Measurements from ENCODE around the gene JTB. TPM values are rescaled to one million over a fixed set of nuclear protein-coding genes. Genes with fewer than 3 reads are reported as not detected.

Gene JTB
- total and polyA plus RNA-seq, 12 donors: 49.4 to 225 (median 66.1) TPM

DNA sequence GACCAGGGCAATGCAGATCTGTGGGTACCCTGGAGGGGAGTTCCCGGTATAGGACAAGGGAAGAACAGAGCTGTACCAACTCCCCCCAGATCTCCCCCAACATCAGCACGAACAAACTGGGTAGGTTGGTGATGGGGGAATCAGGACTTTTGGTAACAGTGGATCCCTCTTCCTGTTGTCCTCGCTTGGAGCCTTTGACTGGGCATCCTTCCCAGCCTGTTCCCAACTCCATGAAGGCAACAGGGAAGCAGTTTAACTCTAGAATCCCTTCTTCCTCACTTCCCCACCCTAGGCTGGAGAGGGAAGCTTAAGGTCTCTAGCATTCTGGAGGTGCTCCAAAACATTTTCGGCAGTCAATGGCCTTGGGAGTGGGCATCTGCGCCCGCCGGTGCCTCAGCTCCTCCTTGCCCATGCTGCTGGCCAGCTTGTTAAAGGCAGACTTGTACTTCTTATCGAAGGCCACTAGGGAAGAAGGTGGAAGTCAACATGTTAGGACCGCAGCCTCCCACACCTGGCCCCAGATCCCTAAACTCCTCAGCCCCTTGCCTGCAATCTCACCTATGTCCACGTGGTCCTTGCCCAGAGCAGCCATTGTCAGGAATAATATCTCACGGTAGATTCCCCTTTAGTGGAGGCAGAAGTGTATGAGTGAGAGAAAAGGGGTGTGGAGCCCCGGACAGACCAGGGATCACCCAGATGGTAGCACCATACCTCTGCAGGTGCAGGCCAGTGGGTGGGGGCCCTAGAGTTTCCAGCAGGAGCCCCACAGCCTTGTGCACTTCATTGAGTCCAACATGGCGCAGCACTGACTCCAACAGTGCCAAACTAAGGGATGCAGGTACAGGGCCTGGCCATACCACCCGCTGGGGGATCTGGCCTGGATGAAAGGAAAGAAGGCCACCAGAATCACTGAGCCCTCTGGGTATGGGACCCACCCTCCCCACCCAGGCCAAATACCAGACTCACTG is 47.2 kb downstream of the JTB start:
- no peak for DNase-seq
- Histone ChIP-seq H3K4me1 (peaks cover 0 to 15% (median 5%) of the 10 kb centered on the region in 9 donors), H3K27me3 (no peaks in the 10 kb centered on the region), H3K36me3 (peaks cover 0 to 64% (median 40%) of the 10 kb centered on the region in 9 donors), H3K9me3 (no peaks in the 10 kb centered on the region), H3K4me3 (no peak overlapping the region), H3K27ac (no peak overlapping the region)
- TF ChIP-seq, protein P1, sequence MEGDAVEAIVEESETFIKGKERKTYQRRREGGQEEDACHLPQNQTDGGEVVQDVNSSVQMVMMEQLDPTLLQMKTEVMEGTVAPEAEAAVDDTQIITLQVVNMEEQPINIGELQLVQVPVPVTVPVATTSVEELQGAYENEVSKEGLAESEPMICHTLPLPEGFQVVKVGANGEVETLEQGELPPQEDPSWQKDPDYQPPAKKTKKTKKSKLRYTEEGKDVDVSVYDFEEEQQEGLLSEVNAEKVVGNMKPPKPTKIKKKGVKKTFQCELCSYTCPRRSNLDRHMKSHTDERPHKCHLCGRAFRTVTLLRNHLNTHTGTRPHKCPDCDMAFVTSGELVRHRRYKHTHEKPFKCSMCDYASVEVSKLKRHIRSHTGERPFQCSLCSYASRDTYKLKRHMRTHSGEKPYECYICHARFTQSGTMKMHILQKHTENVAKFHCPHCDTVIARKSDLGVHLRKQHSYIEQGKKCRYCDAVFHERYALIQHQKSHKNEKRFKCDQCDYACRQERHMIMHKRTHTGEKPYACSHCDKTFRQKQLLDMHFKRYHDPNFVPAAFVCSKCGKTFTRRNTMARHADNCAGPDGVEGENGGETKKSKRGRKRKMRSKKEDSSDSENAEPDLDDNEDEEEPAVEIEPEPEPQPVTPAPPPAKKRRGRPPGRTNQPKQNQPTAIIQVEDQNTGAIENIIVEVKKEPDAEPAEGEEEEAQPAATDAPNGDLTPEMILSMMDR (IDR thresholded peaks at IDR 0.05): no peak
- intact Hi-C loops (cut with DNase I): loop anchor here in 1 of 10 donors (10.0 kb wide), 1 partner anchor 115 kb away; no protein-coding TSS in a partner anchor
- 83 to 86% methylated on average over 14 of the region's 14 CpGs for WGBS, 2 donors
- peak in 1 of 8 donors; percentile 3 for ATAC-seq

DNA sequence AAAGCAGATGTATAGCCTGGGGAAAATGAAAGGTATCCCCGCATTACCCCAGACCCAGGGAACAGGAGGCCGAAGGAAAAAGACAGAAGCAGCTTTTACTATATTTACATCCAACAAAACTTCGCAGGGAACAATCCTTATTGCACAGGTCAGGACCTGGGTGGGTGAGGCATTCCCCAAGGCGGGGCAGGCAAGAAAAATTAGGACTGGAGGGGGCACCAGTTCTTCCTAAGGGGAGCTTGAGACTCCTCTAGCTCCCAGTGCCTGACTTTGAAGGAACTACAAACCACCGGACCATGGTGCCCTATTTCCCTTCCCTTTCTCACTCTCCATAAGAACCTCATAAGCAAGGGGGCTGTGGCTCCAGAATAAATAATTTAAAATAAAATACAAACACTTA is 48.0 kb downstream of the JTB start:
- TF ChIP-seq, protein P1 (IDR thresholded peaks at IDR 0.05): no peak
- H3K4me1 ChIP-seq: peaks cover 0 to 15% (median 5%) of the 10 kb centered on the region in 9 donors
- H3K27me3 ChIP-seq: no peaks in the 10 kb centered on the region
- 90 to 92% methylated on average over 5 of the region's 5 CpGs for WGBS, 2 donors
- intact Hi-C loops (cut with DNase I): no loop called here
- H3K27ac ChIP-seq: peak overlapping the region in 4 of 10 donors; percentile 22 to 71 (median 34)
- no peak for ATAC-seq
- H3K9me3 ChIP-seq: no peaks in the 10 kb centered on the region
- H3K4me3 ChIP-seq: no peak overlapping the region
- no peak for DNase-seq
- H3K36me3 ChIP-seq: peaks cover 0 to 56% (median 34%) of the 10 kb centered on the region in 9 donors

DNA sequence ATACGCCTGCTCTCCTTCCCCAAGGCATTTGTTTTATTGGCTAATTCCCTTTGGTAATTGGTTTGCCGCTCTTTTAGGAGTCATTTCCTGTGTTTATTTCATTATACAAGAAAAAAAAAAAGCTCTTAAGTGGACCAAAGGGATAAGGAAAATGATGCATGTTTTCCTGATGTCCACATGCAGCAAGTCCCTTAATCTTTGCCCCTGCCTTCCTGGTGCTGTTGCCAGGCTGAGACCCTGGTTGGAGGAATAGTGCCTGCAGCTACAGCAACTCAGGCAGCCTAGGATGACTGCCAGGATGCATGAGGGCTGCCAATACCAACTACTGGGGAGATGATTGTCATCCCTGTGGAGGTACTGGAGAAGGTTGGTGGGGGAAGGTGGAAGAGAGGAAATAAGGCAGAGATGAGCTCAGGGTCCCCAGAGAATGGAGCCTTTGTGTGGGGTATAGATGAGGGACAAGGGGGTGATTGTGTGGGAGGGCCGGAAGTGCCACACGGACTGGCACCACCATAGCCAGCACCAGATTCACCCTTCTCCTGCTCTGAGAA is 48.6 kb downstream of the JTB start:
- DNase-seq: no peak
- Histone ChIP-seq H3K27ac (peak overlapping the region in 6 of 10 donors; percentile 4 to 71 (median 38)), H3K4me1 (peaks cover 0 to 19% (median 5%) of the 10 kb centered on the region in 9 donors), H3K27me3 (no peaks in the 10 kb centered on the region), H3K36me3 (peaks cover 0 to 50% (median 29%) of the 10 kb centered on the region in 9 donors), H3K4me3 (no peak overlapping the region), H3K9me3 (no peaks in the 10 kb centered on the region)
- TF ChIP-seq, protein P1 (IDR thresholded peaks at IDR 0.05): no peak
- intact Hi-C loops (cut with DNase I): no loop called here
- 49 to 62% methylated on average over 4 of the region's 4 CpGs for WGBS, 2 donors
- ATAC-seq: peak in 1 of 8 donors; percentile 9

DNA sequence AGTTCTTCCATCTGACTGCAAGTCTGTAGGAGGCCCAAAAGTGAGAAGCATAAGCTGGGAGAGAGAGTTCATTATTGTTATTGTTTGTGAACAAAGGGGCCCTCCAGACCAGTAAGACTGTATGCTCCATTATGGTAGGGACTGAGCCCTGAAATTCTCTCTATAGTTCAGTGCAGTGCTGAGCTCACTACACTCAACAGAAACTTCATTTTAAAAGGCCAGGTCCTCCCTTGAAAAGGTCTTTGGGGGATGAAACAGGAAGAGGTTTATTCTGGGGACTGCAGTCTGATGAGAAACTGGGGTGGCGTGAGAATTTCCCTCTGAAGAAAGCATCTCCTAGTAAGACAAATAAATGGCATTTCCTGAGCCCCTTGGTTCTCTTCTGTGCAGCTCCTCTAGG is 49.2 kb downstream of the JTB start:
- no peak for DNase-seq
- H3K27ac ChIP-seq: peak overlapping the region in 6 of 10 donors; percentile 4 to 71 (median 40)
- no peaks in the 10 kb centered on the region for H3K27me3 ChIP-seq
- no peak for ATAC-seq
- H3K9me3 ChIP-seq: no peaks in the 10 kb centered on the region
- no peak overlapping the region for H3K4me3 ChIP-seq
- H3K36me3 ChIP-seq: peaks cover 0 to 44% (median 22%) of the 10 kb centered on the region in 9 donors
- TF ChIP-seq, protein P1 (IDR thresholded peaks at IDR 0.05): no peak
- H3K4me1 ChIP-seq: peaks cover 0 to 23% (median 9%) of the 10 kb centered on the region in 9 donors
- WGBS, 2 donors: 68 to 89% methylated on average over 1 of the region's 1 CpG
- intact Hi-C loops (cut with DNase I): no loop called here
